ENCODE measurements around the gene SNX21.

GRCh38 chr20:45833883-45834796, 541 bp downstream of the SNX21 start:
- TF ChIP-seq CTCF (IDR thresholded peaks at IDR 0.05) (no peak), POLR2A (IDR thresholded peaks at IDR 0.05; ENCODE audit: low read depth) (peak; percentile 36), EP300 (IDR thresholded peaks at IDR 0.05) (no peak)
